ENCODE measurements around the gene MYLK4. TPM values are rescaled to one million over a fixed set of nuclear protein-coding genes. Genes with fewer than 3 reads are reported as not detected.

MYLK4 gene
- total RNA-seq, 1 donor from 2014 or later: 0.23 TPM

DNA sequence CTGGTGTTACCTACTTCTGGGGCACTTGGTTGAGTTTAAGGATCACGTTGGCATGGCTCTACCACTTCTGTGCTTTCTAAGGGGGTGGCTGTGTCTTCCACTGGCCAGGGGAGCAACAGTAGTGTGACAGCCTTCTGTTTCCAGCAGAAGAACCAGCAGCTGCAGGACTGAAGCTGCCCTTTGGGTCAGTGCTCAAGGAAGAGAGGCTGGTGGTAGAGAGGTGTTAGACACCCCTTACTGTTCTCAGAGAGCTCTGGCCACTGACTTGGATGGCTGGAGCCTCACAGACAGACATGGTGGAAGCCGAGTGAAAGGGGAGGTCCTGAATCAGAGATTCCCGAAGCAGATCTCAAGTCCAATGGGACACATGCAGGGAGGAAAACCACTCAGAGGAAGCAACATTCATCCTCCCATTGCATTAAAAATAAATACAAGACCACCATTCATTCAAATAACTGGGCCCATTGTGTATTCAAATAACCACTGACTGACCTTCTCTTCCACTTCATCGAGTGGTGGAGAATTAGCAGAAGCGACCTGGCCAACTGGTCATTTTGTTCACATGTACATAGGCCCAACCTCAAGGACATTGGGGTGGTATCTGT, 106.7 kb downstream of the MYLK4 start:
- Histone ChIP-seq H3K4me1 (ENCODE audit: insufficient read depth, low read length) (no peaks in the 10 kb centered on the region), H3K9me3 (ENCODE audit: insufficient read depth, low read depth, low read length) (no peaks in the 10 kb centered on the region), H4K20me1 (ENCODE audit: insufficient read depth, low read length) (no peaks in the 10 kb centered on the region), H3K36me3 (ENCODE audit: insufficient read depth, low read length) (no peaks in the 10 kb centered on the region), H3K4me3 (ENCODE audit: insufficient read depth, low read depth, low read length) (no peak overlapping the region), H3K9ac (ENCODE audit: low read length) (no peak overlapping the region), H3K79me2 (ENCODE audit: insufficient read depth, low read length) (no peaks in the 10 kb centered on the region), H3K4me2 (ENCODE audit: low read length) (no peak overlapping the region), H3K27me3 (ENCODE audit: insufficient read depth, low read length) (peaks cover 16% of the 10 kb centered on the region), H3K27ac (ENCODE audit: low read depth, low read length) (no peak overlapping the region), H2AFZ (ENCODE audit: low read depth, low read length) (no peak overlapping the region)
- Mint-ChIP-seq H3K4me1 (ENCODE audit: low read depth, unreplicated experiment) (no peaks in the 10 kb centered on the region), H3K27me3 (ENCODE audit: low read depth, unreplicated experiment) (peaks cover 14% of the 10 kb centered on the region), H3K4me3 (ENCODE audit: unreplicated experiment) (no peak overlapping the region), H3K27ac (ENCODE audit: unreplicated experiment) (no peak overlapping the region), H3K9me3 (ENCODE audit: unreplicated experiment) (peaks cover 2% of the 10 kb centered on the region), H3K36me3 (ENCODE audit: low read depth, unreplicated experiment) (no peaks in the 10 kb centered on the region)
- no peak for DNase-seq (ENCODE audit: low read depth)
- no peak for FAIRE-seq
- no peak for TF ChIP-seq EZH2 (IDR thresholded peaks at IDR 0.05; ENCODE audit: insufficient read depth, low read length)
- TF ChIP-seq, protein P1, sequence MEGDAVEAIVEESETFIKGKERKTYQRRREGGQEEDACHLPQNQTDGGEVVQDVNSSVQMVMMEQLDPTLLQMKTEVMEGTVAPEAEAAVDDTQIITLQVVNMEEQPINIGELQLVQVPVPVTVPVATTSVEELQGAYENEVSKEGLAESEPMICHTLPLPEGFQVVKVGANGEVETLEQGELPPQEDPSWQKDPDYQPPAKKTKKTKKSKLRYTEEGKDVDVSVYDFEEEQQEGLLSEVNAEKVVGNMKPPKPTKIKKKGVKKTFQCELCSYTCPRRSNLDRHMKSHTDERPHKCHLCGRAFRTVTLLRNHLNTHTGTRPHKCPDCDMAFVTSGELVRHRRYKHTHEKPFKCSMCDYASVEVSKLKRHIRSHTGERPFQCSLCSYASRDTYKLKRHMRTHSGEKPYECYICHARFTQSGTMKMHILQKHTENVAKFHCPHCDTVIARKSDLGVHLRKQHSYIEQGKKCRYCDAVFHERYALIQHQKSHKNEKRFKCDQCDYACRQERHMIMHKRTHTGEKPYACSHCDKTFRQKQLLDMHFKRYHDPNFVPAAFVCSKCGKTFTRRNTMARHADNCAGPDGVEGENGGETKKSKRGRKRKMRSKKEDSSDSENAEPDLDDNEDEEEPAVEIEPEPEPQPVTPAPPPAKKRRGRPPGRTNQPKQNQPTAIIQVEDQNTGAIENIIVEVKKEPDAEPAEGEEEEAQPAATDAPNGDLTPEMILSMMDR (IDR thresholded peaks at IDR 0.05; ENCODE audit: insufficient read depth, low read depth, low read length): no peak

DNA sequence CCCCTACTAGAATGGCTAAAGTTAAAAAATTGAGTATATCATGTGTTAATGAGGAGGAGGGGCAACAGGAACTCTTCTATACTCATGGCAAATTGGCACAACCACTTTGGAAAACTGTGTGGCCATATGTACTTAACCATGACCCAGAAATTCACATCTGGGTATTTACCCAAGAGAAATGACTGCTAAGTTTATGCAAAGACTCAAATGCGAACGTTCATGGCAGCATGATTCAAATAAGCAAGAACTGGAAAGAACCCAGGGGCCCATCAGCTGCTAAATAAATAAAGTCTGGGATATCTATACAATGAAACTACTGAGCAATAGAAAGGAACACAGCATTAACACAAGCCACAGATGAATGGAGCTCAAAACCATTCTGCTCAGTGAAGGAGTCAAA, 107.6 kb downstream of the MYLK4 start:
- no peaks in the 10 kb centered on the region for H3K79me2 ChIP-seq (ENCODE audit: insufficient read depth, low read length)
- TF ChIP-seq EZH2 (IDR thresholded peaks at IDR 0.05; ENCODE audit: insufficient read depth, low read length): no peak
- TF ChIP-seq, protein P1 (IDR thresholded peaks at IDR 0.05; ENCODE audit: insufficient read depth, low read depth, low read length): no peak
- no peak overlapping the region for H3K4me2 ChIP-seq (ENCODE audit: low read length)
- Mint-ChIP-seq H3K36me3 (ENCODE audit: low read depth, unreplicated experiment) (no peaks in the 10 kb centered on the region), H3K9me3 (ENCODE audit: unreplicated experiment) (peaks cover 2% of the 10 kb centered on the region), H3K4me1 (ENCODE audit: low read depth, unreplicated experiment) (no peaks in the 10 kb centered on the region), H3K27ac (ENCODE audit: unreplicated experiment) (no peak overlapping the region), H3K27me3 (ENCODE audit: low read depth, unreplicated experiment) (peaks cover 19% of the 10 kb centered on the region), H3K4me3 (ENCODE audit: unreplicated experiment) (no peak overlapping the region)
- no peaks in the 10 kb centered on the region for H3K4me1 ChIP-seq (ENCODE audit: insufficient read depth, low read length)
- H2AFZ ChIP-seq (ENCODE audit: low read depth, low read length): no peak overlapping the region
- H4K20me1 ChIP-seq (ENCODE audit: insufficient read depth, low read length): no peaks in the 10 kb centered on the region
- H3K9me3 ChIP-seq (ENCODE audit: insufficient read depth, low read depth, low read length): no peaks in the 10 kb centered on the region
- no peak overlapping the region for H3K9ac ChIP-seq (ENCODE audit: low read length)
- no peak overlapping the region for H3K27ac ChIP-seq (ENCODE audit: low read depth, low read length)
- peaks cover 16% of the 10 kb centered on the region for H3K27me3 ChIP-seq (ENCODE audit: insufficient read depth, low read length)
- no peak overlapping the region for H3K4me3 ChIP-seq (ENCODE audit: insufficient read depth, low read depth, low read length)
- DNase-seq (ENCODE audit: low read depth): no peak
- FAIRE-seq: no peak
- H3K36me3 ChIP-seq (ENCODE audit: insufficient read depth, low read length): no peaks in the 10 kb centered on the region

DNA sequence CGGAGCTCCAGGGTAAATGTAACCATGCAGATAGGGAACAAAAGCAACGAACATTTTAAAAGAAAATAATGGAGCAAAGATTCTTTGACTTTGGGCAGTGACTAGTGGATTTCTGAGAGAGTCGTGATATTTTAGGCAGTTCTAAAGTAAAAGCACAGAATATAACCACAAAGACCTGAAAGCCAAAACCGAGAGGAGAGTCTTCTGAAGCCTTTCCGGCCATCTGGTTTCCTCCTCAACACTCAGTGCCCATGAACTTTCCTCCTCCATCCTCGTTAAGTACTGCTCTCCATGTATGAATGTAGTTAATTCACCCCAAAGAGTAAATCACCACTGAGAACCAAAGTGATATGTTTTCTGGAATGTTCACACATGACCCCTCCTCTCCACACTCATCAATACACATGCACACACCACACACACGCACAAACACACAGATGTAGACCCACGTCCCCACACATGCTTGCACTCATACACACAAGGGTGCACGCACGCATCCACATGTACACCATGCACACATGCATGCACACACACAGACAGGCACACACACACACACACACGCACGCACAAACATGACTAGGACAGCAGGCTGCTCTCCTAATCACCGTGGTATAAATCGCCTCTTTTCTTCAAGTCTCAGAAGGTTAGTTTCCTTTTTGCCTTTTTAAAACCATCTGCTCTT, 109.5 kb downstream of the MYLK4 start:
- H3K27me3 ChIP-seq (ENCODE audit: insufficient read depth, low read length): peaks cover 16% of the 10 kb centered on the region
- Mint-ChIP-seq H3K27ac (ENCODE audit: unreplicated experiment) (no peak overlapping the region), H3K4me1 (ENCODE audit: low read depth, unreplicated experiment) (no peaks in the 10 kb centered on the region), H3K36me3 (ENCODE audit: low read depth, unreplicated experiment) (no peaks in the 10 kb centered on the region), H3K4me3 (ENCODE audit: unreplicated experiment) (no peak overlapping the region), H3K27me3 (ENCODE audit: low read depth, unreplicated experiment) (peaks cover 31% of the 10 kb centered on the region), H3K9me3 (ENCODE audit: unreplicated experiment) (peaks cover 2% of the 10 kb centered on the region)
- H3K27ac ChIP-seq (ENCODE audit: low read depth, low read length): no peak overlapping the region
- H3K36me3 ChIP-seq (ENCODE audit: insufficient read depth, low read length): no peaks in the 10 kb centered on the region
- no peak for TF ChIP-seq EZH2 (IDR thresholded peaks at IDR 0.05; ENCODE audit: insufficient read depth, low read length)
- TF ChIP-seq, protein P1 (IDR thresholded peaks at IDR 0.05; ENCODE audit: insufficient read depth, low read depth, low read length): no peak
- no peaks in the 10 kb centered on the region for H3K79me2 ChIP-seq (ENCODE audit: insufficient read depth, low read length)
- FAIRE-seq (no peak), DNase-seq (ENCODE audit: low read depth) (no peak)
- H3K4me1 ChIP-seq (ENCODE audit: insufficient read depth, low read length): no peaks in the 10 kb centered on the region
- no peak overlapping the region for H3K4me3 ChIP-seq (ENCODE audit: insufficient read depth, low read depth, low read length)
- H4K20me1 ChIP-seq (ENCODE audit: insufficient read depth, low read length): no peaks in the 10 kb centered on the region
- H3K9me3 ChIP-seq (ENCODE audit: insufficient read depth, low read depth, low read length): no peaks in the 10 kb centered on the region
- no peak overlapping the region for H3K9ac ChIP-seq (ENCODE audit: low read length)
- no peak overlapping the region for H3K4me2 ChIP-seq (ENCODE audit: low read length)
- H2AFZ ChIP-seq (ENCODE audit: low read depth, low read length): no peak overlapping the region

Data from astrocyte (in vitro differentiated cells and primary cell).